Naive B cell (primary cell): ENCODE results near the gene REG4. TPM values are rescaled to one million over a fixed set of nuclear protein-coding genes. Genes with fewer than 3 reads are reported as not detected.

Experiments used
- ATAC-seq, 2 donors: fragments of 150-1000 bp; cut with Tn5 transposase; 2 replicates each; pipeline ENCODE4 v1.10.0; 2021; ENCODE audit warnings: low read depth in 2 of 2, mild to moderate bottlenecking in 2 of 2, moderate library complexity in 2 of 2
- DNase-seq: peaks from one replicate; pipeline ENCODE4 v3.0.0; 2022
- H3K27ac Mint-ChIP-seq, 6 donors: one replicate each; pipeline ENCODE4 v1.8.0; 2020 to 2022; ENCODE audit warnings: mild to moderate bottlenecking in 6 of 6, mixed read lengths in 6 of 6, moderate library complexity in 5 of 6, inconsistent platforms in 2 of 6
- H3K27me3 Mint-ChIP-seq, 3 donors: one replicate each; pipeline ENCODE4 v1.8.0; 2021 to 2022; ENCODE audit warnings: mixed read lengths in 3 of 3, mild to moderate bottlenecking in 1 of 3
- H3K36me3 Mint-ChIP-seq, 2 donors: one replicate each; pipeline ENCODE4 v1.8.0; 2020 to 2022; ENCODE audit warnings: mixed read lengths in 2 of 2, inconsistent platforms in 1 of 2, mild to moderate bottlenecking in 1 of 2
- H3K4me1 Mint-ChIP-seq, 3 donors: one replicate each; pipeline ENCODE4 v1.8.0; 2020 to 2022; ENCODE audit warnings: mixed read lengths in 3 of 3, inconsistent platforms in 1 of 3, mild to moderate bottlenecking in 1 of 3, moderate library complexity in 1 of 3
- H3K4me3 Mint-ChIP-seq, 8 donors: one replicate each; pipeline ENCODE4 v1.8.0; 2020 to 2022; ENCODE audit warnings: mild to moderate bottlenecking in 8 of 8, mixed read lengths in 8 of 8, moderate library complexity in 8 of 8, inconsistent platforms in 2 of 8
- H3K9me3 Mint-ChIP-seq, 7 donors: one replicate each; pipeline ENCODE4 v1.8.0; 2020 to 2022; ENCODE audit warnings: mixed read lengths in 7 of 7, mild to moderate bottlenecking in 5 of 7, inconsistent platforms in 2 of 7, moderate library complexity in 1 of 7
- polyA plus RNA-seq, 6 donors: library from polyadenylated mRNA; unstranded; fragments of 300-500 nt; fragmentation: Illumina TruSeq; gene quantifications; one replicate each; pipeline ENCODE4 v1.2.3, GENCODE V29; 2021; ENCODE audit warnings: low read depth in 6 of 6

REG4 gene
- polyA plus RNA-seq, 6 donors from 2014 or later, result not detected

GRCh38 chr1:119827010-119827409 is 15.8 kb upstream of the REG4 start:
- H3K4me3 Mint-ChIP-seq, result no peak overlapping the region
- peaks cover 15 to 25% (median 21%) of the 10 kb centered on the region in 3 donors for H3K27me3 Mint-ChIP-seq
- ATAC-seq (no peak), DNase-seq (no peak)
- no peaks in the 10 kb centered on the region for H3K36me3 Mint-ChIP-seq
- no peaks in the 10 kb centered on the region for H3K4me1 Mint-ChIP-seq
- H3K27ac Mint-ChIP-seq, result no peak overlapping the region
- H3K9me3 Mint-ChIP-seq, result peaks cover 0 to 10% (median 0%) of the 10 kb centered on the region in 7 donors

- Mint-ChIP-seq H3K4me3 (no peak overlapping the region), H3K9me3 (peaks cover 0 to 10% (median 3%) of the 10 kb centered on the region in 7 donors), H3K4me1 (no peaks in the 10 kb centered on the region), H3K27ac (no peak overlapping the region), H3K36me3 (no peaks in the 10 kb centered on the region), H3K27me3 (peaks cover 18 to 21% (median 19%) of the 10 kb centered on the region in 3 donors)
- no peak for DNase-seq
- ATAC-seq, result no peak
Measured at GRCh38 chr1:119822406-119822805, 11.1 kb upstream of the REG4 start.

- H3K4me1 Mint-ChIP-seq, result no peaks in the 10 kb centered on the region
- H3K27me3 Mint-ChIP-seq, result peaks cover 17 to 30% (median 17%) of the 10 kb centered on the region in 3 donors
- H3K27ac Mint-ChIP-seq, result no peak overlapping the region
- DNase-seq (no peak), ATAC-seq (no peak)
- H3K9me3 Mint-ChIP-seq, result peaks cover 0 to 10% (median 3%) of the 10 kb centered on the region in 7 donors
- H3K4me3 Mint-ChIP-seq, result no peak overlapping the region
- H3K36me3 Mint-ChIP-seq, result no peaks in the 10 kb centered on the region
Measured at GRCh38 chr1:119818181-119818580, 6.9 kb upstream of the REG4 start.

- Mint-ChIP-seq H3K27ac (no peak overlapping the region), H3K36me3 (no peaks in the 10 kb centered on the region), H3K27me3 (peaks cover 12 to 23% (median 13%) of the 10 kb centered on the region in 3 donors)
Measured at GRCh38 chr1:119816407-119816806, 5.1 kb upstream of the REG4 start.

GRCh38 chr1:119815928-119816327 is 4.7 kb upstream of the REG4 start:
- DNase-seq, result no peak
- Mint-ChIP-seq H3K27me3 (peaks cover 9 to 18% (median 12%) of the 10 kb centered on the region in 3 donors), H3K27ac (no peak overlapping the region), H3K4me3 (no peak overlapping the region), H3K9me3 (peaks cover 0 to 10% (median 0%) of the 10 kb centered on the region in 7 donors), H3K36me3 (no peaks in the 10 kb centered on the region), H3K4me1 (no peaks in the 10 kb centered on the region)
- ATAC-seq, result no peak

More at GRCh38 chr1:119816407-119816806, 5.1 kb upstream of the REG4 start:
- ATAC-seq, result no peak
- peaks cover 0 to 10% (median 3%) of the 10 kb centered on the region in 7 donors for H3K9me3 Mint-ChIP-seq
- DNase-seq, result no peak
- H3K4me3 Mint-ChIP-seq, result no peak overlapping the region
- H3K4me1 Mint-ChIP-seq, result no peaks in the 10 kb centered on the region

- Mint-ChIP-seq H3K4me3 (no peak overlapping the region), H3K27ac (no peak overlapping the region), H3K36me3 (no peaks in the 10 kb centered on the region), H3K4me1 (no peaks in the 10 kb centered on the region), H3K9me3 (peaks cover 0 to 8% (median 0%) of the 10 kb centered on the region in 7 donors), H3K27me3 (peaks cover 6 to 14% (median 12%) of the 10 kb centered on the region in 3 donors)
- no peak for ATAC-seq
- no peak for DNase-seq
Measured at GRCh38 chr1:119815361-119815760, 4.1 kb upstream of the REG4 start.

GRCh38 chr1:119814288-119814687 is 3.0 kb upstream of the REG4 start:
- H3K27me3 Mint-ChIP-seq, result peaks cover 6 to 14% (median 8%) of the 10 kb centered on the region in 3 donors
- H3K4me1 Mint-ChIP-seq, result no peaks in the 10 kb centered on the region
- no peaks in the 10 kb centered on the region for H3K9me3 Mint-ChIP-seq
- H3K36me3 Mint-ChIP-seq, result no peaks in the 10 kb centered on the region
- no peak overlapping the region for H3K27ac Mint-ChIP-seq
- DNase-seq (no peak), ATAC-seq (no peak)
- H3K4me3 Mint-ChIP-seq, result no peak overlapping the region

GRCh38 chr1:119811985-119812557 is 811 bp upstream of the REG4 start:
- no peak for DNase-seq
- Mint-ChIP-seq H3K4me1 (no peaks in the 10 kb centered on the region), H3K27me3 (peaks cover 18 to 26% (median 20%) of the 10 kb centered on the region in 3 donors), H3K9me3 (no peaks in the 10 kb centered on the region), H3K36me3 (no peaks in the 10 kb centered on the region), H3K27ac (no peak overlapping the region), H3K4me3 (no peak overlapping the region)
- ATAC-seq, result no peak

- no peaks in the 10 kb centered on the region for H3K36me3 Mint-ChIP-seq
Measured at GRCh38 chr1:119808972-119809550, 2.2 kb downstream of the REG4 start.

GRCh38 chr1:119808491-119808890 is 2.8 kb downstream of the REG4 start:
- peaks cover 9 to 38% (median 34%) of the 10 kb centered on the region in 3 donors for H3K27me3 Mint-ChIP-seq
- no peaks in the 10 kb centered on the region for H3K4me1 Mint-ChIP-seq
- no peak for DNase-seq
- no peak overlapping the region for H3K4me3 Mint-ChIP-seq
- no peaks in the 10 kb centered on the region for H3K9me3 Mint-ChIP-seq
- no peaks in the 10 kb centered on the region for H3K36me3 Mint-ChIP-seq
- no peak for ATAC-seq
- no peak overlapping the region for H3K27ac Mint-ChIP-seq

More at GRCh38 chr1:119808972-119809550, 2.2 kb downstream of the REG4 start:
- Mint-ChIP-seq H3K4me3 (no peak overlapping the region), H3K27ac (no peak overlapping the region), H3K4me1 (no peaks in the 10 kb centered on the region), H3K9me3 (no peaks in the 10 kb centered on the region), H3K27me3 (peaks cover 6 to 38% (median 34%) of the 10 kb centered on the region in 3 donors)
- ATAC-seq (peak; percentile 54 to 70), DNase-seq (peak; percentile 35)

GRCh38 chr1:119806489-119806888 is 4.8 kb downstream of the REG4 start:
- no peaks in the 10 kb centered on the region for H3K36me3 Mint-ChIP-seq
- ATAC-seq, result no peak
- H3K9me3 Mint-ChIP-seq, result no peaks in the 10 kb centered on the region
- peaks cover 11 to 34% (median 34%) of the 10 kb centered on the region in 3 donors for H3K27me3 Mint-ChIP-seq
- no peak for DNase-seq
- no peaks in the 10 kb centered on the region for H3K4me1 Mint-ChIP-seq
- H3K27ac Mint-ChIP-seq, result no peak overlapping the region
- H3K4me3 Mint-ChIP-seq, result no peak overlapping the region

GRCh38 chr1:119805746-119806145 is 5.5 kb downstream of the REG4 start:
- Mint-ChIP-seq H3K9me3 (no peaks in the 10 kb centered on the region), H3K27me3 (peaks cover 11 to 34% (median 34%) of the 10 kb centered on the region in 3 donors), H3K27ac (no peak overlapping the region), H3K36me3 (no peaks in the 10 kb centered on the region), H3K4me3 (no peak overlapping the region), H3K4me1 (no peaks in the 10 kb centered on the region)
- no peak for ATAC-seq
- no peak for DNase-seq

GRCh38 chr1:119805247-119805646 is 6.0 kb downstream of the REG4 start:
- ATAC-seq, result no peak
- no peaks in the 10 kb centered on the region for H3K4me1 Mint-ChIP-seq
- DNase-seq, result no peak
- H3K36me3 Mint-ChIP-seq, result no peaks in the 10 kb centered on the region
- H3K9me3 Mint-ChIP-seq, result no peaks in the 10 kb centered on the region
- peaks cover 11 to 34% (median 34%) of the 10 kb centered on the region in 3 donors for H3K27me3 Mint-ChIP-seq
- no peak overlapping the region for H3K4me3 Mint-ChIP-seq
- H3K27ac Mint-ChIP-seq, result no peak overlapping the region

GRCh38 chr1:119799599-119800177 is 11.6 kb downstream of the REG4 start:
- DNase-seq (no peak), ATAC-seq (no peak)
- H3K27ac Mint-ChIP-seq, result no peak overlapping the region
- no peaks in the 10 kb centered on the region for H3K9me3 Mint-ChIP-seq
- no peaks in the 10 kb centered on the region for H3K36me3 Mint-ChIP-seq
- H3K27me3 Mint-ChIP-seq, result peaks cover 0 to 5% (median 0%) of the 10 kb centered on the region in 3 donors
- H3K4me1 Mint-ChIP-seq, result no peaks in the 10 kb centered on the region
- no peak overlapping the region for H3K4me3 Mint-ChIP-seq
